ENCODE results near the gene GPLD1.
"Not testable (repeated sequence)": the region's sequence is repeated elsewhere in the genome, so short reads cannot be mapped to it uniquely, and the experiment has no call there.

The GPLD1 gene

GRCh38 chr6:24412294-24412693, 77.1 kb downstream of the GPLD1 start:
- no peak for TF ChIP-seq CTCF (IDR thresholded peaks at IDR 0.05; ENCODE audit: extremely low read depth, missing control alignments)
- no peak for DNase-seq (ENCODE audit: low spot score)

- DNase-seq (ENCODE audit: low spot score): no peak
- no peak for TF ChIP-seq CTCF (IDR thresholded peaks at IDR 0.05; ENCODE audit: extremely low read depth, missing control alignments)
Observed at GRCh38 chr6:24410622-24411021, 78.8 kb downstream of the GPLD1 start.

GRCh38 chr6:24408719-24409410, 80.5 kb downstream of the GPLD1 start:
- peak; percentile 68 for DNase-seq (ENCODE audit: low spot score)
- TF ChIP-seq CTCF (IDR thresholded peaks at IDR 0.05; ENCODE audit: extremely low read depth, missing control alignments): no peak

GRCh38 chr6:24405262-24405661, 84.1 kb downstream of the GPLD1 start:
- no peak for TF ChIP-seq CTCF (IDR thresholded peaks at IDR 0.05; ENCODE audit: extremely low read depth, missing control alignments)
- DNase-seq (ENCODE audit: low spot score): no peak

GRCh38 chr6:24403501-24403824, 85.9 kb downstream of the GPLD1 start:
- DNase-seq (ENCODE audit: low spot score): no peak
- no peak for TF ChIP-seq CTCF (IDR thresholded peaks at IDR 0.05; ENCODE audit: extremely low read depth, missing control alignments)

- no peak for TF ChIP-seq CTCF (IDR thresholded peaks at IDR 0.05; ENCODE audit: extremely low read depth, missing control alignments)
- DNase-seq (ENCODE audit: low spot score): peak; percentile 90
Observed at GRCh38 chr6:24402697-24403500, 86.5 kb downstream of the GPLD1 start, which contains the start of gene MRS2. TSS of gene MRS2 (plus strand) at chr6:24402936. CDS start at chr6:24403047, 111 bp downstream.

GRCh38 chr6:24401458-24401857, 87.9 kb downstream of the GPLD1 start:
- no peak for TF ChIP-seq CTCF (IDR thresholded peaks at IDR 0.05; ENCODE audit: extremely low read depth, missing control alignments)
- no peak for DNase-seq (ENCODE audit: low spot score)

- not testable (repeated sequence) for DNase-seq (ENCODE audit: low spot score)
Observed at GRCh38 chr6:24400045-24401039, 89.0 kb downstream of the GPLD1 start.
